Midbrain (tissue), 1 donor: Measurements from ENCODE around the gene CDC42EP3.

ENCODE experiments used
- DNase-seq: peaks from one replicate; lab custom pipeline; 2025; lab: John Stamatoyannopoulos, UW

Gene CDC42EP3

DNA sequence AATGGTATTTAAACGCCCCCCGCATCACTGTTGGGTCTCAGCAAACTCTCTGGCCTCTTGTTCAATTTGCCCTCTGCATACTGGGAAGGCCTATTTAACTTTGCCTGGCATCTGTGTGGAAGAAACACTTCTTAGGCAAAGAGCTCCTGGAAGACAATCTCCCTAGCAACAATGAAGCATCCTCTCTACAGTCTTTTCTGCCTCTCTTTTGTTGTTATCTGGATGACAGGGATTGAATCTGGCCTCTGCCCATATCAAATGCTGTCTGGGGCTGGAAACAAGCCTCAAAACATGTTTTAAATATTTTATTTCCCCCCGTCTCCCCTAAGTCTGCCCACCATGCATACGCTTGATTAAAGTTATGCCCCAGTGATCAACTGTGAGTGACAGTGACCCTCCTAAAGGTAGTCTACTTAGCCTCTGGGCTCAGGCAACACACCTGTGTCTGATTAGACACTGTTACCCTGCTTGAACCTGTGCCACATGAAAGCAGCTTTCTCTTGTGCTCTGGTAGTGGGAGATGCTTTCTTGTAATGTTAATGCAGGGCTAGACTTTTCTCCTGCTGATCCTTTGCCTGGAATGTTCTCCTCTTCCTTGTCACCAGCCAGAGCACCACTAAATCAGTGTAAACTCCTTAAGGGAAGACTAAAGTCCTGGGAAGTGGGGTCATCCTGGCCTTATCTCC, 34.9 kb downstream of the CDC42EP3 start:
- DNase-seq = no peak

DNA sequence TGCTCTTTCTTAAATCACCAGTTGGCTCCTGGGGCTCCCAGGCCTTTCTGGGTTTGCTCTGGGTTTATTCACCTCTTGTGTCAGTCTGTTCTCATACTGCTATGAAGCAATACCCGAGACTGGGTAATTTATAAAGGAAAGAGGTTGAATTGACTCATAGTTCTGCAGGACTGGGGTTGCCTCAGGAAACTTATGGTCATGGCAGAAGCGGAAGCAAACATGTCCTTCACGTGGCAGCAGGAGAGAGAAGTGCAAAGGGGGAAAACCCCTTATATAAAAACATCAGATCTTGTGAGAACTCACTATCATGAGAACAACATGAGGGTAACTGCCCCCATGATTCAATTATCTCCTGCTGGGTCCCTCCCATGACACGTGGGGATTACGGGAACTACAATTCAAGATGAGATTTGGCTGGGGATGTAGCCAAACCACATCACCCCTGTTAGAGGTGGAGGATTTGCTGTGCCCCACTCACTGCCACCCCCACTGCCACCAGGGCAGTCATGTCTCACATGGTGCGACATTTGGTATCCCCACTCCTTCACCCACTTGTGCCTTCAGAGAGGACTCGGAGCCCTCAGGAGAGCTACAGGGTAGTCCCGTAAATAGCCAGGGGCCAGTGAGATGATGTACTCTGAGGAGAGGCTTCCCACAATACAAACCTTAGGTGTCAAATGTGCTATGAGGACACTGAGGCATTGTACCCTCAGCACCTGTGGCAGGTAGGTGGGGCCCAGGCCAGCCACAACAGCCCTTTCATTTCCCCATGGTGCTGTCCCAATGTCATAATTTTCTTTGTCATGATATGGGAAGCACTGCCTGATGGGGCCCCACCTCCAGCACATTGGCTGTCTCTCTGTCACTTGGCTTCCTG, 35.7 kb downstream of the CDC42EP3 start:
- no peak for DNase-seq

DNA sequence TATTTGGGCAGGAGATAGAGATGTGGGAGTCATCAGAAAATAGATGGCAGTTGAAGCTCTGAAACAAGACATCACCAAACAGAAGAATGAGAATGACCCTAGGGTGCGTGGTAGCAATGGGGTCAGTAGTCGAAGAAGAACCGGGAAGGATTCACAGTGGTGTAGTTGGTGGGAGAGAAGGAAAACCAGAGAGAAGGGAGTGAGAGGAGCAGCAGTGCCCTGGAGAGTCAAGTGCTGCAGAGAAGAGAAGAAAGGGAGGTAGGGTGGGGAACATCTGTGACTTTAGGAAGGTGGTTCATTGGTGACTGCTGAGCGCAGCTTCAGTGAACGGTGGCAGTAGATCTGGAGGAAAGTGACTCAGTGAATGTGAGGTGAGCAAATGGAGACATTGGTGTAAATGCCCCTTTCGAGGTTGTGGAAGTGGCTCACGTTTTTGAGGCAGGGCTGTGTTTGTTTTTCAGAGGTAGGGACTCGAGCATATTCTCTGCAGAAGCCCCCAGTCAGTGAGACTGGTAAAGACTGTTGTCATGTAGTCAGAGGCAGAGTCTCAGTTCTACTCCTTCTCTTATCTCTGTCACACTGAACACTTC, 36.4 kb downstream of the CDC42EP3 start:
- no peak for DNase-seq

DNA sequence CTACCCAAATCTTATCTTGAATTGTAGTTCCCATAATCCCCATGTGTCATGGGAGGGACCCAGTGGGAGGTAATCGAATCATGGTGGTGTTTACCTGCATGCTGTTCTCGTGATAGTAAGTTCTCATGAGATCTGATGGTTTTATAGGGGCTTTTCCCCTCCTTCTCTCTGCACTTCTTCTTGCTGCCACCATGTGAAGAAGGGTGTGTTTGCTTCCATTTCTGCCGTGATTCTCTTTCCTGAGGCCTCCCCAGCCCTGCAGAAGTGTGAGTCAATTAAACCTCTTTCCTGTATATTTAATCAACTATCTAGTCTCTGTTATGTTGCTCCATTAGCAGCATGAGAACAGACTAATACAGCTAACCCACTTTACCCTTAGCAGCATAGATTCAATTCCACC, 37.6 kb downstream of the CDC42EP3 start:
- DNase-seq = no peak

DNA sequence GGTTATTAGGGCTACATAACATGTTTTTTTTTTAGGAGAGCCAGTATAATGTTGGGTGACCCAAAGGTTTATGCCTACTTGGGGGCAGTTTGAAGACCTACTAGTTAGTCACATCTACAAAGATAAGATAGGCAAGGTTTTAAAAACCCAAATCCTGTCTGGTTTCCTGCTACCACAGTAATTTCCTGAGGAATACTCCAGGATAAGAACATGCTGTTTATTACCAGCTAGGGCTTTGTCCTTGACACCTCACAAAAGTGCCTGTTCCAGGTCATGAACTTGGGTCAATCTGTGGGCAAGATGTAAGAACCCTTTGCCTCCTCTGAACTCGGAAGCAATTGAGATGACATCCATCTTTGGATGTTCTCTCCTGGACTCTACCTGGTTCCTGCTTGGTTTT, 38.2 kb downstream of the CDC42EP3 start:
- DNase-seq = no peak

DNA sequence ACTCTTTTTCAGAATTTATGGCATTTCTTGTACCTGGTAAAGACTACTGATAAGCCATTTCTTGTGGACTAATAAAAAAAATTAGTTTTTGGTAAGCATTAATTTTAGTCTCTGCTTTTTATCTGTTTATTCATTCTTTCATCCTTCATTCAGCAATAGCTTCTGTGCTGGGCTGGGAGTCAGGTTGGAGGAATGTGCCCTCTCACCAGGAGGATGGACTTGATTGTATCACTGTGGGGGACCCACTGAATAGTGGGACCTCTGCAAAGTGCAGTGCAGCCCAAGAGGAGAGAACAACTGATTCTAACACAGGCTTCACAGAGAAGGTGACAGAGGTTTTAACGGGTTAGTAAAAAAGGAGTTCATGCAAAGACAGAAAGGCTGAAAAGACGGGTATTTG, 39.1 kb downstream of the CDC42EP3 start:
- DNase-seq = no peak

DNA sequence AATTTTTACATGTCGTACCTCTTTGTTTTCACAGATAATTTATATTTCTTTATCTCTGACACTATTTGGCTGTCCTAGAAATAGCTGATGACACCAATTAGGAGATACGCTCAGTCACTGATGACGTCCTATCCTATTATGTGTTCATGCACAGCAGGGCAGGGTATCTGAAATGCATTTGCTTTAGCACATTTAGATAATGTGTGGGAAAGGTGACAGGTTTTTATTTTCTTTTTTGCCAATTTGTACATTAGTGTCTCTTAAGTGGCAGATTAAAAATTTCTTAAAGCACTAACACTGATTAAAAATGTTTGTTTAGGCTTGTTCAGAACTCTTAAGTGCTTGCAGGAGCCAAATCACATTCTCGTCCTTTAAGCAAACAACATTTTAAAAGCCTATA, 39.7 kb downstream of the CDC42EP3 start:
- DNase-seq = no peak

DNA sequence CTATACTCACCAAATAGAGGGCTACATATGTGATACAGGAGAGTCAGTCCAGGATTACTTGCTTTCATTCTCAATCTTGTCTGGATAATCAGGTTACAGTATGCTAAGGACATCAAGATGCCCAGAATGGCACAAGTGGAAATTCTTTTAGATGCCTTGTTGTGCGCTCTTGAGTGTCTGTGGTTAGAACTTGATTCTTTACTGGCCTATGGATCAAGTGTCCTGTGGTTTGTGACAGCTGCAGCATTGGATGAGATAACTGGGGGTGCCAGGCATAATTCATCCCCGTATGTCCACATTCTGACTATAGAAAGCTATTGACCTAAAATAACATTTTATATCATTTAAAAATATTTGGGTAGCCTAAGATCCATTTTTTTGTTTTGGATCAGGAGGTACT, 40.1 kb downstream of the CDC42EP3 start:
- DNase-seq = no peak

DNA sequence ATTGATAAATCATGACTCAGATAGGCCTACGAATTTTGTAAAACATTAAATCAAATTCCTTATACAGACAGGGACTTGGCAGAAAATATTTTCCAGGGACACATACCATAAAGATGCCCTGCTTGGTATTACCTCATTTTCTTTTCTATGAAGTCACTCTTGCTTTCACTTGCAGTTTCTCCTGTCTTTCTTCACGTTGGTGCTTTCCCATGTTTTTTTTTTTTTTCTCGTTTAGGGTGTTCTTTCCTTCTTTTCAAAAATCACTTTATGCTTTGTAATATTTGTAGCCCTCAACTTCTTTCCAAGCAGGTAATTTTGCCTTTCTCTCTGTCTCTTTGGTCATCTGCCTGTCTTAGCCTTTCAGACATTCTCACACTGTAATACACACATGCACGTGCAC, 40.7 kb downstream of the CDC42EP3 start:
- DNase-seq = no peak

DNA sequence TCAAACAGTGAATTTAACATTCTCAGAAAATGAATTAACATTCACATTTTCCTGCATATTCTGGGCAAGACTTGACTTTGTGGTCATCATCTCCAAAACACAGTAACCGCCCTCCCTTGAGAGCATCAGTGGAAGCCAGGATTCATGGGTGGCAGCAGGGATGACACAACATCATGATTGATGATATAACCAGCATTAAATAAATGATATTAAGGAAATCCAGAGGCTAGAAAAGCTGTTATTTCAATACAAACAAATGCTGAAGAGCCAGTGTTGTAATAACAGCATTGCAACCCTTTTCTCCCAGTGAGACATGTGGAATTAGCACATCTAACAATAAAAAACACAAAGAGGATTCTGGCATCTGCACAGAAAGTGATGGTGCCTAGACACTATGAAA, 41.1 kb downstream of the CDC42EP3 start:
- DNase-seq = no peak

DNA sequence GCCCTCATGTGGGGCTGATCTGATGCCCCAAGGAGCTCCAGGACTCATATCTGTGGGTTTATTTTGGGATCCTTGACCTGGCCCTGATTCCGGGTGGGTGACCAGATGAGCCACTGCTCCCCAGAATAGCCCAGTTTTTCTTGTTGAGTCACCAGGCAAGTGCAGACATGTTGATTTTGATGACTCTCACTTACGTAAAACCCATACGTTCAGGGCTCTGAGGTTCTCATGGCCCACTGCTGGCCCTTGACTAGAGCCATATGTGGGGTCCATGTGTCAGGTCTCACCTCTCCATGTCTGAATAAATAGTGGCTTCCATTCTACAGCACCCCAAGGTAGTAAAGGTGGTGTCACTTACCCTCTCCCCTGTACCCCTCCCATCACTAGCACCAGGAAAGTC, 41.9 kb downstream of the CDC42EP3 start:
- DNase-seq = no peak

DNA sequence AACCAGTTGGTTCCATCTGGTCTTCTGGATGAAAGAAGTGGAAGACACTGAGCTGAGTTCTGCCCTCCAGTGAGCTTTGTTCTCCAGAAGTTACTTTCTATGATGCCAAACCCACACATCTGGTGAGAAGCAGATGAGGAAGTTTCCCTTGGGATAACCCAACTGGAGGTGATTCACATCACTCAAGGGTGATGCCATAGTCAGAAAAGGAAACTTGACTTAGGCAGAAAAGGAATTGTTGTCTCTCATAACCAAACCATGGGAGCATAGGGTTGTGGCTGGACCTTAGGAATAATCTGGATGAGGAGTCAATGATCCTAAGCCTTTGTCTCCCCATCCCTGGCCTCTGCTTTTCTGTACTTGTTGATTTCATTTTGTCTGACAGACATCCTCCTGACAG, 43.7 kb downstream of the CDC42EP3 start:
- no peak for DNase-seq

DNA sequence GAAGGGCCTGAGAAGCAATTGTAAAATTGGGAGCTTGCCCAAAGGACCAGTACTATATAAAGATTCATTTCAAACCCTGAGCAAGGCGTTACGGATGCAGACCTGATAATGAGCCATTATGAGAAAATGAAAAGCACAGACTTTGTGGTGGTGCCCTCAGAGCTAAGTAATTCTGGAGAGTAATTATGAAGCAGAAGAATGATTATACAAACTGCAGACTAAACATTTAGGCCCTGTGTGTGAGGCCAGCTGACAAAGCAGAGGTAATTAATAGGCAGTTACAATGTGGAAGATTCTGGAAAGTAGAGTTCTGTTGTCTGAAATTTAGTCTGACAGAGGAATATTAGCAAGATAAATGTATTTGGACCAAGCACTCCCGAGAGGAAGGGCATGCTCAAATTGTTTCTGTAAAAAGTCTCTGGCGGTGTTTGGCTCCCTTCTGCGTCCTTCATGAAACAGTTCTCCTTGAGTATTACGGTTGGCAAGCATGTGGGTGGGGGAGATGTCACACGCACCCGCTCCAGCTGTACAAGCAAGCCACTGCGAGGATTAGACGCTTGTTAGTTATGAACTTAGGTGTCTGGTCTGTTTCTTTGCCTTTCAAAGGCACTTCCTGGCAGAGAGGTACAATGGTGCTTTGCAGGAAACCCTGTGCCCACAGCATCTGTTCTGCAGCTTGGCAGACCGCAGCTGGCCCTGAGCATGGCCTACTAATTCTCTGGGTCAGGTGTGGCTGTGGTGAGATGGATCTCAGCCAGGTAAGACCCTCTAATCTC, 45.5 kb downstream of the CDC42EP3 start:
- DNase-seq = no peak

DNA sequence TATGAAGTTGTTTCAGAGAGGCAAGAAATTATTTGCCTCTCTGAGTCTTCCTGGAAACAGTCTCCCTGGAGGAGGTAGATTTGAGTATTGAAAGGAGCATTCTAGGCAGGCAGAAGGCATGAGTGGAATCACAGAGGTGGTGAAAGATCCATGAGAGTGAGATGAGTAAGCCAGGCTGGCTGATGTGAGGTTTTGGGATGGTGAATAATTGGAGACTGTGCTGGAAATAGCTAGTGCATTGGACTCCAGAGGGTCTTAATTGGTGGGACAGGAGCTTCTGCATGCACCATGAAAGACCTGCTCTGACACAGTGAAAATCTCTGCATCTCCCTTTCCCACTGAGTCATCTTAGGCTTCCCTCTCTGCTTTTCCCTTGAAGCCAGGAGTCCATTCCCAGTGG, 46.3 kb downstream of the CDC42EP3 start:
- DNase-seq = no peak

DNA sequence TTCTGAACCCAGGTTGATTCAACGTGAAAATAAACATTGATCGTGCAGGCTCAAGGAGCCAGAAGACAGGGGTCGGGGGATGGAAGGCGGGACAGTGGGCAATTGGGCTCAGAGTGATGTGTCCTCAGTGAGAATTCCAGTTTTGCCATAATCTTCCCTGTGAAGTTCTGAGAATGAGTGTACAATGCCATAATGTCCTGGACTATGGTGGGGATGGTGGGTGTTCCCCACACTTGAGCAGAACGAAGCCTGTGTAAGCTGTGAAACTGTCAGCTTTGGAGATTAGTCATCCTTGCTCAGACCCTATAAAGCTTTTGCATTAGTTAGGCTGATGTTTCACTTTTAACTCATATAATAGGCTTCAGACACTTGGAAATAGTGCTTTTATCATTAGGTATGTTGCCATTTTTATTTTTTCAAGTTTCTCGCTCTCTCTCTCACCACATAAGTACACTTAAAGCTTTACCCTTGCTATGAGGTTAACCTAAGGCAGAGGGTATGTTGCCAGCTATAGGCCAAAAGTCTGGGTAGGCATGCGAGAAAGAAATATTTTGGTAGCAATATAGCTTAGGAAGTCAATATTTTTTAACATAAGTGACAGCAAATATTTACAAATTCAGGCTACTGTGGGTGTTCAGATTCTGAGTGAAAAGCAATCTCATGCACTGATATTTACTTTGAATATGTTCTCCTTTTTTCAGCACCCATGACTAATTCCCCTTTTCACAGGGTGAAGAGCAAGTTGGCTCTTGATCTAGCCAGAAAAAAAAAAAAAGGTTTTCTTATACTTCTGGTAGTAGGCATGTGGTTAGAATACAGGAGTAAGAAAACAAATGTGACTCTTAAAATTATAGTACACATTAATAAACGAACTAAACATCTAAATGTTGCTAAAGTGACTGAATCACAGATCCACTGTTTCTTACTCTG, 47.2 kb downstream of the CDC42EP3 start:
- no peak for DNase-seq

DNA sequence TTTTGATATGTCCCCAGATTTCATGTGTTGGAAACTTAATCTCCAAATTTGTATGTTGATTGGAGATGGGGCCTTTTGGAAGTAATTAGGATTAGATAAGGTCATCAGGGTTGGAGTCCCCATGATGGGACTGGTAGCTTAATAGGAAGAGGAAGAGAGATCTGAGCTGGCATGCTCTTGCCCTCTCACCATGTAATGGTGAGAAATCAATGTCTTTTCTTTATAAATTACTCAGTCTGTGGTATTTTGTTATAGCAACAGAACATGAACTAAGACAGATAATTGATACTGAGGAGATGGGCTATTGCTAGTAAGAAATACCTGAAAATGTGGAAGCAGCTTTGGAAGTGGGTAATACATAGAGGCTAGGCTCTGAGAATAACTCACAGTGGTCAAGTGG, 48.0 kb downstream of the CDC42EP3 start:
- no peak for DNase-seq

DNA sequence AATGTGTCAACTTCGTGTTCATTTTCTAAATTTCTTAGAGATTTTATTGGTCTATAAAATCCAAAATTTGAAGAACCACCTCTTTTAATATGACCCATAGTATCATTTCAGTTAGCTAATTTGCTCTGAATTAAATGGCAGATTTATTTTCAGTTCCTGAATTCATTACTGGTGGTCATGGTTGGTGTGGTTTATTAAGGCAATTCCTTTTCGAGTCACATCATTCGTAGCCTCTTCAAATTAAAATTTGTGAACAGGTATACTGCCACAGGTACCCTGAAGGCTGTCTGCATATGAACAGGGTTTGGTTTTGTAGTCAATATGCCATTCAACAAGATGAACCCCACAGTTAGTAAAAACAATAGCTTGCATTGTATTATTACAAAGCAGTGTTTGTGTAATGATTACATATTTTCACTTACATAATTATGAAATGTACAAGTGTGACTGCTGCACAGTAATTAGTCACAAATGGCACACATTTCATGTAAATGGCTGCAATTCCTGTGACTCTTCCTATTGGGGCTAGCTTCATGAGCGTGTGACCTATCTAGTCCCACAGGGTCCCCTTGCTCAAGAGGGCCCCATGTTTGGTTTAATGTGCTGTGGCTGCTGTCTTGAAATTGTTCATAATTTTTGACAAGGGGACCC, 48.9 kb downstream of the CDC42EP3 start:
- no peak for DNase-seq

DNA sequence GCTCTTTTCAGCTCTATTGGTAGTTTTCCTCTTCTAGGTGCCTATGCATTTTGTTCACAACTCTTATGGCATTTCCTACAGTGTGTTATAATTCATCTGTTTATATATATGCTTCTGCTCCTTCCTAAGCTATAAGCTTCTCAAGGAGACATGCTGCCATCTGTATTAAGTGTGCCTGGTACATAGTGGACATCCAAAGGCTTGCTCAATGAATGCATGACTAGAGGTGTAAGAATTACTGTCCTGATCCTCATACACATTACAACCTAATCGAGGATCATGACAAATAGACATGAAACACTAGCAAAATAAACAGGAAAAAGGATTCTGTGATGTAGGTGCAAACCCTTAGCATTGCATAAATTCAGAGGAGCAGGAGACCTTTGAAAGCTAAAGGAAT, 50.2 kb downstream of the CDC42EP3 start:
- no peak for DNase-seq

DNA sequence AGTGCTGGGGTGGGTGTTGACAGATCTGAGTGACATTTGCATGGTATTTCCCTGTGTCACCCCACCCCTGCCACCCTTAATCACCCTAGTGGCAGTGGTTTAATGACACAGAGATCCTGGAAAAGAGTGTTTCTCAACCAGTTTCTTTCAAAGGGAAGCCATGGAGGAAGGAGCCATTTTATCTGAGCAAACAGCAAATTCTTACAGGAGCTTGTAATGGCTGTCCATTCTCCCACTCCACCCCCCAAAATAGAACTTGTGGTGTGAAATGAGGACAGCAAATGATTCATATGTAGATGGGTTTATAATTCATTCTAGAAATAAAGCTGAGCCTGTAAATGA, 51.5 kb downstream of the CDC42EP3 start:
- DNase-seq = no peak

DNA sequence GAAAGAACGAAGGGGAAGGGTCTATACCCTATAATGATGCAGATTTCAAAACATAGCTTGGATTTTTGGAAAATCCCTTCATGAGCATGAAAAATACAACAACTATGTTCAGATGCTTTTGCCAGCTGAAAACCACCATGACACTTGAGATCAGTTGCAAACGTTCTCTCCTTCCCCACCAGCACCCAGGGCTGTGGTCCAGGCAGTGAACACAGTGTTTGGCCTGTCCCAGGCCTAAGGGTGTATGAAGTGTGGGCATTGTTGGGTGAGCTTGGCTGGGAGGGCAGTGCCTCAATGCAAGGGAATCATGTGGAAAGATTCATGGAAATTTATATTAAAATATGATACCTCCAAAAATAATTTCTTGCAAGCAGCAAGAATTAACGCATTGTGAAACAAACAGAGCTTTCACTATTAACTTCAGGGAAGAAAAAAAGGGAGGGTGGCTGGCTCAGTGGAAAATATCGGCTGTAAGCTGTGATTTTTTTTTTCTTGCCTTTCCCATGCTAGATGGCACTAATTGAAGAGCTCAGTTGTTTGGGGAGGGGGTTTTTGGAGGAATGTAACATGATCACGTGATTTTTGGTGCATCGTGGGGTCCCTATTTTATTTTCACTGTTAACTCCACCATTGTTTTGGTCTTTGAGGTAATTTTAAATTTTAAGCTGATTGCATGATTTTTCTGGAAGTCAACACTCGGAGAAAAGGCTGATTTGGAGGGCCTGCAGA, 52.0 kb downstream of the CDC42EP3 start:
- no peak for DNase-seq
